Activated CD4-positive, alpha-beta T cell treated with anti-CD3 and anti-CD28 coated beads for 4 hours (primary cell): ENCODE results near the gene PLAC1.

ENCODE experiments used
- DNase-seq, 2 donors: peaks; one replicate each; pipeline ENCODE4 v3.0.0-alpha.2; 2020

The PLAC1 gene, protein sequence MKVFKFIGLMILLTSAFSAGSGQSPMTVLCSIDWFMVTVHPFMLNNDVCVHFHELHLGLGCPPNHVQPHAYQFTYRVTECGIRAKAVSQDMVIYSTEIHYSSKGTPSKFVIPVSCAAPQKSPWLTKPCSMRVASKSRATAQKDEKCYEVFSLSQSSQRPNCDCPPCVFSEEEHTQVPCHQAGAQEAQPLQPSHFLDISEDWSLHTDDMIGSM

GRCh38 chrX:134658002-134658759 is at the start of gene PLAC1:
PLAC1 (minus strand) TSS chrX:134658471; CDS start chrX:134566682, 91,789 bp downstream.
- DNase-seq: no peak

- no peak for DNase-seq
These were observed 47.9 kb upstream of the PLAC1 start for GRCh38 chrX:134706138-134706537.

GRCh38 chrX:134695999-134696398 is 37.7 kb upstream of the PLAC1 start:
- no peak for DNase-seq

DNA sequence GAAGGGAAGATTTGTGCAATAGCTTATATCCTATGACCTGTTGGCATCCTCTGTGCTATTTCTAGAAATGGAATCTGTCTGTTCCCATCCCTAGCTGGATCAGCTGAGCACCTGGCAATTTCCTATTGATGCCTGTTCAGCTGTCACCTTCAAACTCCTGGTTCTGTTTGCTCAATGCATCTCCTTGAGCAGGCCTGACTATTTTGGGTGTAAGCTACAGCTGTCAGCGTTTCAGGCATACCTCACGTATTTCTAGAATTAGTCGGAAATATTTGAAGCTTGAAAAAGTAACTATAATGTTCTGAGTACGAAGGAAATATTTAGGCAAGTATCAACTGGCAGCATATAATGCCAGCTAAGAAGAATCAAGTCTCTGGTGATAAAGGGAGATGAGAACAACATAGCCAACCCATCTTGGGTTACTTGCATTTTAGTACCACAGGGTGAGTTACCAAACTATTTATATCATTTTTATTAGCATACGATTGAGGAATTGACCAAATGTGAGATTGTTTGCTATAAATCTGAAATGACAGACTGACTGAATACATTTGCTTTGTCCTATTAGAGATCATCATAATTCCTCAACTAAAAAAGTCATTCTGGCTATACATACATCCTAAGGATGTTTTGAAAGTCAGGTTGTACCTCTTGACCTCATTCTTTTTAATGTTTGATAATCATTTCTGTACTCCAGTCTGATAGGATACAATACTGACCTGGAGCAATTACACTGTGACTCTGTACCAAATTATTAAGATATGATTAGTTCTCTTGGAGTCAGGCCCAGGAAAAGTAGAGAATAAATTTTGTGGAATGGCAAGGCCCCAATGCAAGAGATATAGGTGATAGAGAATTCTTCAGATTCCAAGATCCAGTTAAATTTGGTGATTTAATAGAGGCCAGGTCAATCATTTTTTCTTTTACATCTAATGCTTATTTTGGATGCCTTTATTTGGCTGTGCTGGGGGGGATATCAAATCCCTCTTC is 36.4 kb upstream of the PLAC1 start:
- no peak for DNase-seq

GRCh38 chrX:134693644-134694043 is 35.4 kb upstream of the PLAC1 start:
- no peak for DNase-seq

- no peak for DNase-seq
These were observed 34.7 kb upstream of the PLAC1 start for GRCh38 chrX:134692990-134693389.

GRCh38 chrX:134692233-134692632 is 34.0 kb upstream of the PLAC1 start:
- DNase-seq: no peak

DNA sequence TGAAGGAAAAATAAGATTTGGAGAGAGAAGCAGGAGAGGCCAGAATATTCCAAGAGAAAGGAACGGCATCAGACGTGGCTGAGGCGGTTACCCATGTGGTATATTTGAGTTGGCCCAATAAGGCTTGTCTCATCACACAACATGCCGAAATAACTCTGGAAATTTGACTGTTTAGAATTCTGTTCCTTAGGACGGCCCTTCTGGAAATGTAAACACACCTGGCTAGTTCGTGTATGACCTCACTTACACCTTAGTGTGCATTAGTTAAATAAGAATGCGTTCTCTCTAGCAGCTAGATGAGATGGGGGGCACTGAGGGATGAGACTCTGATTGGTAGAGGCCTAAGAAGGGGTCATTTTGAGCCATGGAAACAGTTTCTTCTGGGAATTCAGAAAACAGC is 33.2 kb upstream of the PLAC1 start:
- DNase-seq: no peak

- no peak for DNase-seq
These were observed 30.6 kb upstream of the PLAC1 start for GRCh38 chrX:134688839-134689238.

DNA sequence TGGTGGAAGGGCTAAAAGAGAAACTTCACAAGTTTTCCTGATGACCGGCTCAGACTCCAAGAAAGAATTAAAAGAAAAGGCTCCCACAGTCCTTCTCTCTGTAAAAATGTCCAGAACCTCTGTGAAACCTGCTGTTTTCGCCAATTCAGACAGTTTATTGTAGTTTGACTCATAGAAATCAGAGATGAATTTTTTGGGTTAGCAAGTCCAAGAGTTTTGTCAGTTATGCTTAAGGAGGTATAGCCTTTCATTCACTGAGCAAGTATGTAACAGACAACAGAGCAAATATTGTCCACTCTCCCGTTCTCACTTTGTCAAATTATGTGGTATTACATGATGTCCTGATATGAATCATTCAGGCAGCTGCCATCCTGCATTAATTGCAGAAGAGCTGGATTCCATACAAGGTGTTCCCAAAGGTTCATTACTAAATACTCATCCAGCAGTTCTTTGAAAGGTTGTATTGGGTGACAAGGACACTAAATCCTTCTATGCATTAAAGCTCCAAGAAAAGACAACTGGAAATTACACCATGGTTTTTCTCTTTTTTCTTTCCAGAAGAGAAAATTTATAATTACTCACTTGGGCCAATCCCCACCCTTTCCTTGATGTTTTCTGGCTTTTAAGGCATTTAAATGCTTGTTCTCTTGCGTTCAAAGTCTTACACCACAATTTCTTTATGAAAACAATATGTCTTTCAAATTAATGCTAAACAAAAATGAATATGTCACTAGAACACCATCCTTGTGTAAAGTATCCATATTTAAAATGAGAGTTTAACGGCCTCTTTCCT is 30.0 kb upstream of the PLAC1 start:
- no peak for DNase-seq

DNA sequence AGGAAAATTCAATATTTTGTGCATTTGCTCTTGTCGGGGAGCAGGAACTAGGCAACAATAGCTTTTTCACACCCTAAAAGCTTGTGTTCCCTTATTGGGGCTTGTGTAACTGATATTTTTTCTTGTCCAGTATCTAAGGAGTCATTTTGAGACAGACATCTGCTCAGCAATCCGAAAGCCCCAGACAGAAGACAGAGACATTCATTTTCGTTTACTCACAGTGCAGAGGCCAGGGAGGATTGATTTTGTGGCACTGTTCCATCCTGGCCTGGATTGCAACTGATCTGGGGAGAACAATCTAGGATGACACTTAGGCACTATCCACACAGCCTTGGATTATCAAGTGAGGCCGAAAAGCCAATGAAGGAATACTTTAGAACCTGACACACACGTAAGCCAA is 27.4 kb upstream of the PLAC1 start:
- no peak for DNase-seq

- DNase-seq: no peak
These were observed 26.7 kb upstream of the PLAC1 start for GRCh38 chrX:134684956-134685355.

DNA sequence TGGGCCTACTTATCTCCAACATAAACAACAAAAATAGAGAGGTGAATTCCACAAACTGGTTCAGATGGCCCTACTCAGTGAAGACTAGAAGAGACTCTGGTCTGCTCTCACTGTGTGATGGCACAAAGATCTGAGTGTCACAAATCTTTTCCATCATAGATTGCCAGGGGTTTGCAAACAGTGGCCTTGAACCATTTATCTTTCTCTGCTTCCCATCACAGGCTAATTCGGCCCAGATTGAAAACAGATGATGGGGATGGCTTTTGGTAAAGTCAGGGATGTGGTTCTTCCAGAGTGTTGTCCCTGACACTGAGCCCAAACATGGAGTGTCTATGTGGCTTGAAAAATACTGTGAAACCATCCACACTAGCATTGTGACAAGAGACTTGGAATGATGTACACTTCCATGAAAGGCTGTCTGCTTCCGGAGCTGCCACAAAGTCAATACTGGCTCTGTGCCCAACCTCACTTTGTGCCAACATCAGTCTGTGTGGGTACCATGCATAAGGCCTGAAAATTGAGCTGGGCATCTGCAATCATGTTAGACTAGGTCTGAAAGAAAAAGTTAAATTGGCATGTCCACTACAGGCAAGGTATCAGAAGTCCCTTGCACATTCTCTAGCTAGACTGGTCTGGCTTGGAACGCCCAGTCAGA is 25.2 kb upstream of the PLAC1 start:
- DNase-seq: no peak

DNA sequence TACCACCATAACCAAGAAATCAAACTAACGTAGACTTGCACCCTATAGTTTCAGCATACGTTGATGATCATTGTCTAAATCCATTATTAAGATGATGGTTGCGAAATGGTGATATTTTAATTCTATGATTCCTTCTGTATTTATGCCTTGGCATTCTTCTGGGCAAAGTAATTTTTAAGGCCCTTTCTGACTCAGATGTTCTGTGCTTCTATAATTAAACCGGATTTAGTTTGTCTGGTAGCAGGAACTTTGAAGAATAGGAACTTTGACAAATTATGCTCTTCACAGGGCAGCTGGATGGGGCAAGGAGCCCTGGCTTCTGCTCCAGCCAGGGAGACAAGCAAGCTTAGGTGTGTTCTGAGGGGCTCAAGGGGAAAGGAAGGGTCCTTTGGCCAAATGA is 23.8 kb upstream of the PLAC1 start:
- DNase-seq: no peak

DNA sequence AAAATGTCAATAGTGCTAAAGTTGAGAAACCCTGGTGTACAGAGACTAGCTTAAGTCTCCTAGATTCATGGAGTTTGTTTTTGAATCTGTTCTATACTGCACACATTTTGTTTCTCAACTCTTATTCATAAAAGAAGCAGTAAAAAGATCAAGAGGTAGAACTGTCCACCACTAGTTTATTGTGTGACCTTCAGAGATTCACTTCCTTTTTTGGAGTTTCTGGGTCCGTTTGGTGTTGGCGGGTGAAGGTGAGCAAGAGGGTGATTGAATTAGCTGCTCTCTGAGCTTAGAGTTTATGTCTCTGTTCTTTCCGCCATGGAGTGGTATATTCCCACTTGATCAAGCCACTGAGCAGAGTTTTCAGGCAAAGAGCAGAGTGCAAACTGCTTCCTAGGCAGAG is 21.4 kb upstream of the PLAC1 start:
- DNase-seq: no peak

DNA sequence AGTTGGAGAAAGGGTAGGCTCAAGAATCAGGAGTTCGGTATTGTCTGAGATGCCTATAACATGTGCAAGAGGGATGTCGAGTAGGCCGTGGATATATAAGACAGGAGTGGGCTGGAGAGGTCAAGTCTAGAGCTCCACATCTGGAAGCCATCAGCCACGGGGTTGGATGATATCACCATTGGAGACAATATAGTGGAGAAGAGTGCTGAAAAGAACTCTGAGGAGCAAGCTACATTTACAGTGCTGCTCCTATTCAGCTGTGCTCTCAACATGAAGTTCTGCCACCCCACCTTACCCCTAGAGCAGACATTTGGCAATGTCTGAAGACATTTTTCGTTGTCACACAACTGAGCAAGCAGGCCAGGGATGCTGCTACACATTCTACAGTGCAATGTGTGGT is 20.9 kb upstream of the PLAC1 start:
- no peak for DNase-seq

- no peak for DNase-seq
These were observed 19.1 kb upstream of the PLAC1 start for GRCh38 chrX:134677332-134677731.

- no peak for DNase-seq
These were observed 18.2 kb upstream of the PLAC1 start for GRCh38 chrX:134676436-134676835.

DNA sequence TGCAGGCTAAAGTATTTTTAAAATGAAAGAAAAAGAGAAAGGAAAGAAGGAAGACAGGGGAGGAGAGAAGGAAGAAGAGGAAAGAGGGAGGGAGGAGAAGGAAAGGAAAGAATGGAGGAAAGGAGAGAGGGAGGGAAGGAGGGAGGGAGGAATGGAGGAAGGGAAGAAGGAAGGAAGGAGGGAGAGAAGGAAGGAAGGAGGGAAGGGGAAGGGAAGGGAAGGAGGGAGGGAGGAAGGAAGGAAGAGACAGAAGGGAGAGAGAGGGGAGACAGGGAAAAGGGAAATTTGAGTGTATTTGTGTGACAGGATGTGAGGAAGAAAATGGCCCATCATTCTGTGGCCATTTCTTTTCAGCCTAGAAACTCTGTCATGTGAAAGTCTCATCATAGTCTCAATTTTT is 14.9 kb upstream of the PLAC1 start:
- DNase-seq: no peak

GRCh38 chrX:134672101-134672500 is 13.8 kb upstream of the PLAC1 start:
- DNase-seq: no peak

GRCh38 chrX:134671294-134671693 is 13.0 kb upstream of the PLAC1 start:
- DNase-seq: no peak
